ENCODE data around the gene CEBPA. TPM values are rescaled to one million over a fixed set of nuclear protein-coding genes. Genes with fewer than 3 reads are reported as not detected.

The CEBPA gene
- total RNA-seq, 1 donor from 2014 or later: 0.86 TPM

- DNase-seq (ENCODE audit: low read depth): no peak
Measured at GRCh38 chr19:33289261-33289660, 13.1 kb downstream of the CEBPA start.

GRCh38 chr19:33288666-33289065 lies 13.7 kb downstream of the CEBPA start:
- no peak for DNase-seq (ENCODE audit: low read depth)

- DNase-seq (ENCODE audit: low read depth): no peak
Measured at GRCh38 chr19:33287927-33288326, 14.4 kb downstream of the CEBPA start.

- DNase-seq (ENCODE audit: low read depth): no peak
Measured at GRCh38 chr19:33287438-33287837, 14.9 kb downstream of the CEBPA start.

- no peak for DNase-seq (ENCODE audit: low read depth)
Measured at GRCh38 chr19:33286899-33287298, 15.4 kb downstream of the CEBPA start.

GRCh38 chr19:33285441-33285927 lies 16.9 kb downstream of the CEBPA start:
- DNase-seq (ENCODE audit: low read depth): no peak

GRCh38 chr19:33284756-33285155 lies 17.6 kb downstream of the CEBPA start:
- DNase-seq (ENCODE audit: low read depth): no peak

GRCh38 chr19:33284146-33284643 lies 18.1 kb downstream of the CEBPA start:
- DNase-seq (ENCODE audit: low read depth): no peak

GRCh38 chr19:33283589-33283988 lies 18.7 kb downstream of the CEBPA start:
- DNase-seq (ENCODE audit: low read depth): no peak

- peak; percentile 49 for DNase-seq (ENCODE audit: low read depth)
Measured at GRCh38 chr19:33282036-33282671, 20.2 kb downstream of the CEBPA start.

- no peak for DNase-seq (ENCODE audit: low read depth)
Measured at GRCh38 chr19:33281296-33281926, 20.9 kb downstream of the CEBPA start.

- no peak for DNase-seq (ENCODE audit: low read depth)
Measured at GRCh38 chr19:33280351-33280921, 21.9 kb downstream of the CEBPA start.

GRCh38 chr19:33279430-33280350 lies 22.6 kb downstream of the CEBPA start:
- DNase-seq (ENCODE audit: low read depth): no peak

- DNase-seq (ENCODE audit: low read depth): no peak
Measured at GRCh38 chr19:33278403-33279269, 23.7 kb downstream of the CEBPA start.

GRCh38 chr19:33278023-33278402 lies 24.3 kb downstream of the CEBPA start:
- no peak for DNase-seq (ENCODE audit: low read depth)

GRCh38 chr19:33277434-33277833 lies 24.9 kb downstream of the CEBPA start:
- no peak for DNase-seq (ENCODE audit: low read depth)

GRCh38 chr19:33275933-33276619 lies 26.3 kb downstream of the CEBPA start:
- DNase-seq (ENCODE audit: low read depth): no peak

- no peak for DNase-seq (ENCODE audit: low read depth)
Measured at GRCh38 chr19:33275559-33275932, 26.8 kb downstream of the CEBPA start.

GRCh38 chr19:33274663-33275558 lies 27.4 kb downstream of the CEBPA start:
- DNase-seq (ENCODE audit: low read depth): no peak

All from myocyte (in vitro differentiated cells).